NCI-H146 (cell line): ENCODE measurements around the gene C2orf81.

Experiments used
- DNase-seq: peaks from one replicate; lab custom pipeline; 2025; lab: John Stamatoyannopoulos, UW

Gene C2orf81

DNA sequence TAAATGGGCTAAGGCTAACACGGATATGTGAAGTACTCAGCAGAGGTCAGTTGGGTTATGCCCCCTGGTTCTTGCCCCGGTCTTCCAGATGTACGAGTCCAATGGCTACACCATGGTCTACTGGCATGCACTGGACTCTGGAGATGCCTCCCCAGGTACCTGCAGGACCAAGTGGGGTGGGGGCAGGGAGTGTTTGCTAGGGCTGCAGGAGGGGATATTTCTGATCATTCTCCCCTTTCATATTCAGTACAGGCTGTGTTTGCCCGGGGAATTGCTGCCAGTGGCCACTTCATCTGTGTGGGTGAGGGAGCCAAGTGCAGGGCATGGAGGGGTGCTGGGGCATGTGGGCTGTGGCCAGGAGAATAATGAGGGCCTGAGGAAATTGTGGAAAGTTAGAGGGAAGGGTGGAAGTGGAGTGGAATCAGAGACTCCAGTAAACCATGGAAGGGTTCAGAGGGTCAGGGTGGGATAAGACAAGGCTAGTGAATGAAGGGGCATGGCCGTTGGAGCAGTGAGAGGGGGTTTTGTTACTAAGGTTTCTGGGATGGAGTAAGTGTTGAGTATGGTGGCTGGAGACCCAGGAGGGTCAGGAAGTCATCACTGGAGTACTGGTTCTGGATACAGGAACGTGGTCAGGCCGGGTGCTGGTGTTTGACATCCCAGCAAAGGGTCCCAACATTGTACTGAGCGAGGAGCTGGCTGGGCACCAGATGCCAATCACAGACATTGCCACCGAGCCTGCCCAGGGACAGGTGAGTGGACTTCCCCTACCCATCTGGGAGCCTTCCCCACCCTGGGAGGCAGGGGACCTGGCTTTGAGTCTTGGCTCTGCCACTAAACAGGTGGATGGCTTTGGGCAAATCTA, 2.0 kb upstream of the C2orf81 start:
- no peak for DNase-seq

DNA sequence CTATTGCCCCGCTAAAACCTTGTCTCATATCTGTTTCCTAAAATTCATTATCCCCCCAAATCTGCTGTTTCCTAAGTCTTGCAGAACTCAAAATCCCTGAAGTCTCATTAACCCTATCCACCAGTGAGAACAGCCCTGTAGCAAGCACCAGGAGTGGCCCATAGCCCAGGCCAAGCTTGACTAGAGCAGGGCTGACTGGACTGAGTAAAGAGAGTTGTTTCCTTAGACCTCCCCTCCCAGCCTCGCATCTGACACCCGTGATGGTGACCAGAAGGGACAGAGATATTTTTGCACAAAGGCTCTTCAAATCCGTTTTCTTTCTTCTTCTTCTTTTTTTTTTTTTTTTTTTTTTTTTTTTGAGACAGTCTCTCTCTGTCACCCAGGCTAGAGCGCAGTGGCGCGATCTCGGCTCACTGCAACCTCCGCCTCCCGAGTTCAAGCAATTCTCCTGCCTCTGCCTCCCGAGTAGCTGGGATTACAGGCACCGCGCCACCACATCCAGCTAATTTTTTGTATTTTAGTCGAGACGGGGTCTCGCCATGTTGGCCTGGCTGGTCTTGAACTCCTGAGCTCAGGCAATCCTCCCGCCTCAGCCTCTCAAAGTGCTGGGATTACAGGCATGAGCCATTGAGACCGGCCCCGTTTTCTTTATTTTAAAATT, 846 bp downstream of the C2orf81 start:
- DNase-seq = peak; percentile 18

GRCh38 chr2:74420006-74420405, 1.4 kb downstream of the C2orf81 start:
- no peak for DNase-seq

- DNase-seq = no peak
Measured at GRCh38 chr2:74419345-74419744, 2.1 kb downstream of the C2orf81 start.

GRCh38 chr2:74418312-74418711, 3.1 kb downstream of the C2orf81 start:
- DNase-seq = no peak

DNA sequence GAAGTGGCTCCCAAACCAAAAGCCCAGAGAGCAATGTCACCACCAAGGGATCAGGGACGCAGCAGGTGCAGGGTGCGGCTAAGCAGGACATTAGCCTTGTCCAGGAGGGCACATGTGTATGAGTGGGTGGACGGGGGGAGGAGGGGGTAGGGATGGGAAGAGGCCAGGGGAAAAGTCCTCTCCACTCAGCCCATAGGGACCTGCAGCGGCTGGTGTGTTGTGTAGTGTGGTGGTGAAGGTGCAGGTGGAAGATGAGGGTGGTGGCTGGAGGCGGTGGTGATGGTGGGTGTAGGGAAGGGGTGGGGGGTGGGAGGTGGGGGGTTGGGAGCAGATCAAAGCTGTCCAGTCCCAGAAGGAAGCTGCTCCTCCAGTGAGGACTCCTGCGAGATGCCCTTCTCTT, 3.7 kb downstream of the C2orf81 start:
- no peak for DNase-seq

DNA sequence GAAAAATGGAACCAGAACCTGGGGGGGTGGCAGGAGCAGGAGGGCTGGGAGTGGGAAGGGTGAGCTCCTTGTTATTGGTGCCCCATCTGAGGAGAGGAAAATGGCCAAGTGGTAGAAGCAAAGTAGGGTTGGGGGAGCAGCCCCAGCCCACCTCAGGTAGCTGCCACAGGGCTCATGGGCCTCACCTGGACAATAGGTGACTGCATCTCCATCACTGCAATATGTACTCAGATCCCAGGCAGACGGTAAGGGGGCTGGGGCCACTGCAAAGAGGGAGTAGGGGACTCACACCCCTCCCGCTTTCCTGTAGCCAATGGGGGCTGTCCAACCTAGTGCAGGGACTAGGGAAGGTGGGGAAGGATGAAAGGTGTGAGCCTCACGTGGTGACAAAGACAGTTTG, 4.2 kb downstream of the C2orf81 start:
- no peak for DNase-seq

DNA sequence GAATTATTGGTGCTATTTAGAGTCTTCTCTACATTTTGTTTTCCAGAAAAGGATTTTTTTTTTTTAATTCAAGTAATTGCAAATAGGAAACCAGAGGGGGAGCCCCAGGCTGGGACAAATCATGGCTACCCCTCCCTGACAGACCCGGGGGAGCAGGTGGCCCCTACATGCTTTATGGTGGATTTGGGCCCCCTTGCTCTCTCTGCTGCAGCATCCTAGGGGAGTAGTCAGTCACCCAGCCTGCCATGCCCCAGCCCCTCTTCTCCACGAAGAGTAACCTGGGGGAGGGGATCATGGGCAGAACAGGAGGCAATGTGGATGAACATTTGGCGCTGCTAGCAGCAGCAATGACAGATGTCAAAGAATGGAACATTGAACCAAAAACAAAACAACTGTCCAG, 4.6 kb downstream of the C2orf81 start:
- no peak for DNase-seq

DNA sequence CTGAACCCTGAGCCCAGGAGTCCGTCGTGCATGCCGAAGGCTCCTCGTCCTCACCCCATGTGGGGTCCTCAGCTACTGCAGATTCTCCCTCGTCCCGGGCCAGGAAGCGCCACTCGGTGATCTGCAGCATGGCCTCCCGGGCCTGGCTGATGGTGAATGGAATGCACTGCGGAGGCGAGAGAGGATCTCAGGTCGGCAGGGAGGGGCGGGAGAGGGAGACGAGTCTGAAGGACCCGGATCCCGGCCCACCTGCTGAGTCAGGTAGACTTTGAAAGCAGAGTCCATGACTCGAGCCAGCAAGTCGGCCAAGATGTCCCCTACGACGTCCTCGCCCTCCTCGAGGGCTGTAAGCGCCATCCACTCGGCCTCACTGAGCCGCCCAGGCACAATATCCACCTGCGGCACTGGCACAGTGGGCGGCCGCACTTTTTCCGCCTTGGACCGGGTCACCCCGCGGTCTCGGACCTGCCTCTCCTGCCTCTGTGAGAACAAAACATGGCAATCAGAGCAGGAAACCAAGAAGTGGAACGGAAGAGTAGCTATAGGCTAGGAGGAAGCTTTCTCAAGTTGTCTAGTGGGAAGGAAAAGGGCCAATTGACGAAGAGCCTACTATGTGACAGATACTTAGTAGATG, 5.5 kb downstream of the C2orf81 start:
- DNase-seq = no peak

DNA sequence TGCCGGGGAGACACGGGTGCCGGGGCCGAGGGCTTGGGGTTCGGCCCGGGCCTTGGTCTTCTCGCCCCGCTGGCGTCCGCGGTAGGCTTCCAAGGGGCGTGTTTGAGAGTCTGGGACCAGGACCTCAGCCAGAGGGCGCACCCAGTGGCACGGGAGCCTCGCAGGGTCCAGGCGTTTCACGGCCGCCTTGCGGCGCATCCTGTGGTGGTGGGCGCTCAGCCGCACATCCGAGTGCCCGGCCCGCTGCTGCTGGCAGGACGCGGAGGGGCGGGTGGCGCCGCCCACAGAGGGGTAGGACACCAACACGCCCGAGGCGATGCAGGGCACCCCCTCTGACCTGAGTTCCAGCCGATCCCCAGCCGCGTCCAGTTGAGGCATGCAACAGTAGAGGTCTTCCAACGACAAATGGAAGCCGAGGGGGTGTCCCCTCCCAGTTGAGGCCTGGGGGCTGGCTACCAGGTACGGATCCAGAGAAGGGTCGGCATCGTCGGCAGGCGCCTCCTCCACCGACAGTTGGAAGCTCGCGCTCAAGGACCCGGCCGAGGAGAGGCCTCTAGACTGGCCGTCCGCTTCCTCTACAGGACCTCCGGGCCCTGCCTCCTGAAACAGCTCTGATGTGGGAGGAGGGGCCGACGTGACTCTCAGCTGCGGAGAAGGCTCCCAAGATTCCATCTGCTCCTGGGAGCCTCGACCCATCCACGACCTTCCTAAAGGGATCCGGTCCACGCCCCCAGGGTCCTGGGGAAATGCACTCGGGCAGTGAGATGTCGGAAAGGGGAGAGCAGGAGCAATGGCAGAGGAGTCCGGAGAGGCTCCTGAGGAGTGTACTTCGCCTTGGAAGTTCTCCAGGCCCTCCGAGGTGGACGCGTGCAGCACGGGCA, 6.3 kb downstream of the C2orf81 start:
- DNase-seq = no peak

DNA sequence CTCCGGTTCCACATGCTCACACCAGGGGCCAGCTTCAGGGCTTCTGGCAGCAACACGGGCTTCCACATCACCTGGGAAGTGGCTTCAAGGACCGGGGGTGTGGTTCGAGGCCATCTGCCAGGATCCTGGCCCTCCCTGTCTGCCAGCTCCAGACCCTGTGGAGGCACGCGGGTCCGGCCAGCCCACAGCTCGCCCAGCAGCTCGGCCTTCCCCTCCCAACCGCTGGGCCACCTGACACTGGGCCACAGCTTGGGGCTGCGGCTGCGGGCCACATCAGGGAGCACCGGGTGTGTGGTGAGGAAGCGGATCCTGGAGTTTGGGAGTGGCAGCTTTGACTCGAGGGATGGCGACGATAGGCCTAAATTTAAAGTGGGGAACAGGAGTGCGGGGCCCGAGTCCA, 7.0 kb downstream of the C2orf81 start:
- no peak for DNase-seq

DNA sequence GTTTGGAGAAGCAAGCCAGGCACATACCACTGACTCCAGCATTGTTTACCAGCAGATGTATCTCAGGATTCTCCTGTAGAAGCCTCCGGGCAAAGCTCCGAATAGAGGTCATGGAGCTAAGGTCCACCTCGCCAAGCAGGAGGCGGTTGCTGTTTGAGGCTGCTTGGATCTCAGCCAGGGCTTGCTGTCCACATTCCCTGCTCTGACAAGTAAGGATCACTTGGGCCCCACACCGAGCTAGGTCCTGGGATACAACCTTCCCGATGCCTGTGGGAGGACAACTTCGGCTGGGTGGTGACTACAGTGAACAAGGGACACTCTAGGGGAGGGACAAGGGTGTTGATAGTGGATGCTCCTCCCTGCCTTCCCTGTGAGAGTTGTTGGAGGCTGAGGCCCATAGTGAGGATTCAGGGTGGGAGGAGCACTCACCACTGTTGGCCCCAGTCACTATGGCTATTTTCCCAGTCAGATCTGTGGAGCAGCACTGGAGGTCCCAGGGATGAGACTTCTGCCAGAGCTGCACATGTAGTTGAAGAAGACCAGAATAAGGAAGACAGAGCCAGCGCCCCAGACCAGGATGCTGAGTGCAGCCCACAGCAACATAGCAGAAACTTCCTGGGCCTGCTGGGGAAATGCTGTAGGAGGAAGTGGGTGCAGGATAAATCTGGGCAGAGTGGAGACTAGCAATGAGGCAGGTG, 8.3 kb downstream of the C2orf81 start:
- no peak for DNase-seq

- DNase-seq = no peak
Measured at GRCh38 chr2:74407682-74408081, 13.7 kb downstream of the C2orf81 start.

GRCh38 chr2:74406035-74406434, 15.4 kb downstream of the C2orf81 start:
- DNase-seq = no peak

- DNase-seq = no peak
Measured at GRCh38 chr2:74401891-74402290, 19.5 kb downstream of the C2orf81 start.

DNA sequence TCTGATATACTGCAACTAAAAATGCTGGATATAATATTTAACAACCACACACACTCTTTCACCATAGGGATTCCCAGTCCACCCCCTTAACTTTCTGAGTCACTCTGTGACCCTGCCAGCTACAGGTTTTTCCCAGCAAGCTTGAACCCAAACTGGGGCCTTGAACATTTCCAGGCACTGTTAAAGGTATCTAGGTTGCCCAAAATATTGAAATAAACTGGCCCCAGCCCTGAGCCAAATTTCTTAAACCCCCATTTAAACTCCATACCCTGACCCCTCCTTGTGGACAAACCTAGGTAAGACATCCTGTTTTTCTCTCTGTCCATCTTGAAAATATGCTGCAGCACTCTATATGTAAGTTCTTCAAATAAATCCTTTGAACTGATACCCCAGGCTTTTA, 21.6 kb downstream of the C2orf81 start:
- no peak for DNase-seq

DNA sequence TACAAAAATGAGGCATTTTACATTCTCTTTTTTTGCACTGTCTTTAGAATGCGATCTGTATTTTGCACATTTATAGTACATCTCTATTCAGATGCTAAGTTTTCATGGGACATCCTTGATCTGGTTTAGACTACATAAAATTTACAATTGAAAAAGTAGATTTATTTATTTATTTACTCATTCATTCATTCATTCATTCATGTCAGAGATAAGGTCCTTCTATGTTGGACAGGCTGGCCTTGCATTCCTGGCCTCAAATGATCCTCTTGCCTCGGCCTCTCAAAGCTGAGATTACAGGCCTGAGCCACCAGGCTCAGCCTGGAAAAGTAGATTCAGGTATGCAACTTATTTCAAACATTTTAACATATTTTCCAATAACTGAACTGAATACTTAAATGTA, 25.3 kb downstream of the C2orf81 start:
- DNase-seq = no peak

DNA sequence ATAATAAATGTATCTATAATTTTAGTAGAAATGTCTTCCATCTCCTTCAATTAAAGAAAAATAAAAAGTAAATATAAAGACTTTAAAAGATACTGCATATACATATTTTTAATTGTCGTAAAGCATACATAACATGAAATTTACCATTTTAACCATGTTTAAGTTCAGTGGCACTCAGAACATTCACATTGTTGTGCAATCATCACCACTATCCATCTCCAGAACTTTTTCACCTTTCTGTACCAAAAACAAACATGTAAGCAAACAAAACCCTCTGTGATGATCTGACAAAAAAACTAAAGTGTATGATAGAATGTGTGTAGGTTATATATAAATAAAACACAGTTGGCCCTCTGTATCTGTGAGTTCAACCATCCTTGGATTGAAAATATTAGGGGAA, 27.9 kb downstream of the C2orf81 start:
- DNase-seq = no peak

DNA sequence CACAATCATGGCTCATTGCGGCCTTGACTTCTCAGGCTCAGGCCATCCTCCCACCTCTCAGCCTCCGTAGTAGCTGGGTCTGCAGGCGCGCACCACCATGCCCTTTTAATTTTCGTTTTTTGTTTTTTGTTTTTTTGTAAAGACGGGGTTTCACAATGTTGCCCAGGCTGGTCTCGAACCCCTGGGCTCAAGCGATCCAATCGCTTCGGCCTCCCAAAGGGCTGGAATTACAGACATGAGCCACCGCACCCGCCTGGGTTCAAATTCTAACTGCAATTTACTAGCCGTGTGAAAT, 29.0 kb downstream of the C2orf81 start:
- DNase-seq = no peak

DNA sequence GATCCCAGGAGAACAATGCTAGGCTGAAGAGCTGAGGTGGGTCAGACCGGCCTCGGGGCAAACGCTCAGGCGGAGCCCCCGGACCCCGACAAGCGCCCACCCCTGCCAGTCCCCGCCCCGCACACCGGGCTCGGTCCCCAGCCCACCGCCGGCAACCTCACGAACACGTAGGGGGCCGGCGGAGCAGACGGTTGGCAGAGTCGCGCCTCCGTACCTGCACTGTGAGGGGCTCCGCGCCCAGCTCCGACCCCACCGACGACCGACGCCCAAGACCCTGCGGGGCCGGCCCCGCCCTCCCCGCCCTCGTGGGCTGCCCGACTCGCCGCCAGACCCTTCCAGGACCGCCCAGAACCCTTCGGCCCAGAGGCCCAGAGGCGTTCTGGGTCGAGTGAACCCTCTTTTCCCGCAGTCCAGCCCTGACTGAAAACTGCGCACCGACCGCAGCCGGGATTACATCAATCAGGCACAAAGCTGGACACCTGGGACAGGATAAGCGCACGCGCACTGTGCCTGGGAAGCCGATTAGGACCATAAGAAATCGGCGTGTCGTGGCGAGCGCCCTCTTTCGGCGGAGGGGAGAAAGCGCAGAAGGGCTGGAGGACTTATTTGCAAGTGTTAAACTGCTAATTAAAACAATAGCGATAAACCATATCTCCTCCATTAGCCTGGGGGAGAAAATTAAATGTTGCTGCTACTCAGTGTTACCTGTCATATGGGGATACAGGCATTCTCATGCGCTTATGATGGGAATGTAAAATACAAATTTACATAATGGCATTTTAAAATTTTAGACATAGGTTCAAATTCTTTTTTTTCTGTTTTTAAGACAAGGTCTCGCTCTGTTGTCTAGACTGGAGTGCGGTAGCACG, 29.6 kb downstream of the C2orf81 start:
- peak; percentile 91 for DNase-seq

GRCh38 chr2:74391209-74391579, 30.2 kb downstream of the C2orf81 start:
- DNase-seq = peak; percentile 54
